KOPT-K1 (cell line): Measurements from ENCODE around the gene EDN2.

Experiments used
- H3K27ac ChIP-seq: fragments of 200-600 bp; sonication (generic); 2 replicates; pipeline ENCODE4 v1.5.1; 2016; ENCODE audit warnings: antibody characterized with exemption, mild to moderate bottlenecking, low read depth, low read length; ENCODE audit not compliant: poor library complexity, severe bottlenecking
- H3K36me3 ChIP-seq: fragments of 200-600 bp; sonication (generic); 2 replicates; pipeline ENCODE4 v1.5.1; 2017; ENCODE audit warnings: antibody characterized with exemption, mild to moderate bottlenecking, low read length, moderate library complexity; ENCODE audit not compliant: insufficient read depth
- H3K9me3 ChIP-seq: fragments of 200-600 bp; sonication (generic); 2 replicates; pipeline ENCODE4 v1.5.1; 2017; ENCODE audit warnings: antibody characterized with exemption, low read length, mild to moderate bottlenecking; ENCODE audit not compliant: insufficient read depth, poor library complexity, severe bottlenecking

EDN2 gene

GRCh38 chr1:41523949-41524675 lies 39.6 kb upstream of the EDN2 start:
- no peak overlapping the region for H3K27ac ChIP-seq
- peaks cover 44% of the 10 kb centered on the region for H3K36me3 ChIP-seq
- H3K9me3 ChIP-seq = no peaks in the 10 kb centered on the region

GRCh38 chr1:41523071-41523470 lies 38.6 kb upstream of the EDN2 start:
- Histone ChIP-seq H3K27ac (no peak overlapping the region), H3K36me3 (peaks cover 54% of the 10 kb centered on the region), H3K9me3 (no peaks in the 10 kb centered on the region)

- H3K27ac ChIP-seq = no peak overlapping the region
- no peaks in the 10 kb centered on the region for H3K9me3 ChIP-seq
- peaks cover 67% of the 10 kb centered on the region for H3K36me3 ChIP-seq
These were observed 37.3 kb upstream of the EDN2 start for GRCh38 chr1:41521766-41522165.

DNA sequence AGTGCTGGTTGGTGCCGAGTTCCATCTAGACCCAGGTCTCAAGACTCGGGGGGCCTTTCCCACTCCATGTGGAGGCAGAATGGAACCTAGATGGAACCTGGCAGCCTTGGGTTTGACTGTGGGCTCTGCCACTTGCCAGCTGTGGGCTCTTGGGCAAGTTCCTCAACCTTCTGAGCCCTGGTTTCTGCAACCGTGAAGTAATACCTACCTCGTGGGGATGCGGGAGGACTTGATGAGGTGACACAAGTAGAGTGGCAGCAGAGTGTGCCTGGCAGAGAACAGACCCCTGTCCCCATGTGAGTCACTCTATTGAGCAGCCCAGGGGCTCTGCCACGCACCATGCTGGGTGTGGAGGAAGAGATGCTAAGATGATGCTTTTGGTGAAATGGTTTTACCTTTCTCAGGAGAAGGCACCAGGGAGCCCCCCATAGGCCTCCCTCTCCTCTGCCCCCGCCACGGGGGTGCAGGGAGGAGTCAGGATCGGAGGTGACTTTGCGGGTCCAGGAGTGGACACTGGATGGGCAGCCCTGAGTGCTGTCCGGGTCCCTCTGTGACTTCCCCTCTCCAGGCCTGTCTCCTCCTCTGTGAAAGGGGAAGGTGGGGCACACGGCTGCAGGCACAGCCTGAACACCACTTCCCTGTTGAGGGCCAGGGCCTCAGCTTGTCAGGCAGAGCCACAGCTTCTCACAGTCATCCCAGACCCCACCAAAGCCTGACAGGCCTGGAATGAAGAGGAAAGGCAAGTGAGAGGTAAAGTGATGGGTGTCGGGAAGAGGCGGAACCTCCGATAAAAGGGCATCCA lies 36.7 kb upstream of the EDN2 start:
- no peaks in the 10 kb centered on the region for H3K9me3 ChIP-seq
- H3K27ac ChIP-seq = no peak overlapping the region
- H3K36me3 ChIP-seq = peaks cover 69% of the 10 kb centered on the region

GRCh38 chr1:41519667-41520066 lies 35.2 kb upstream of the EDN2 start:
- Histone ChIP-seq H3K27ac (no peak overlapping the region), H3K9me3 (no peaks in the 10 kb centered on the region), H3K36me3 (peaks cover 81% of the 10 kb centered on the region)

- no peak overlapping the region for H3K27ac ChIP-seq
- H3K36me3 ChIP-seq = peaks cover 79% of the 10 kb centered on the region
- H3K9me3 ChIP-seq = no peaks in the 10 kb centered on the region
These were observed 34.0 kb upstream of the EDN2 start for GRCh38 chr1:41518471-41518870.

DNA sequence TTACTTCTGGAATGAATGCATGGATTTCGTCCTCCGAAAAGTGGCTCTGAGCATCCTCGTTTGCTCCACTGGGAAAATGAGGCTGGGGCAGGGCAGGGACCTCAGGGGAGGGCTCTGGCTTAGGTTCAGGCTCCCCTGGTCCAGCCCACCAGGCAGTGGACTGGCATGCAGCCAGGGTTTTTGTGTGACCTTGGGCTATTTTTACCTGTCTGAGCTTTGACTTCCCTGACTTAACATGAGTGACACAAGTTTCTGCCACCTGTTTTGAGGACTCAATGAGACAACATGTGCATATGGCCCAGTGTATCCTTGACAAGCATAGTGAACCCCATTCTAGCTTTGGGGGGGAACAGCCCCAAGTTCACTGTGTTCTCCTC lies 32.6 kb upstream of the EDN2 start:
- no peaks in the 10 kb centered on the region for H3K9me3 ChIP-seq
- peaks cover 80% of the 10 kb centered on the region for H3K36me3 ChIP-seq
- no peak overlapping the region for H3K27ac ChIP-seq

- Histone ChIP-seq H3K27ac (no peak overlapping the region), H3K36me3 (peaks cover 80% of the 10 kb centered on the region), H3K9me3 (no peaks in the 10 kb centered on the region)
These were observed 31.9 kb upstream of the EDN2 start for GRCh38 chr1:41516168-41517061.

DNA sequence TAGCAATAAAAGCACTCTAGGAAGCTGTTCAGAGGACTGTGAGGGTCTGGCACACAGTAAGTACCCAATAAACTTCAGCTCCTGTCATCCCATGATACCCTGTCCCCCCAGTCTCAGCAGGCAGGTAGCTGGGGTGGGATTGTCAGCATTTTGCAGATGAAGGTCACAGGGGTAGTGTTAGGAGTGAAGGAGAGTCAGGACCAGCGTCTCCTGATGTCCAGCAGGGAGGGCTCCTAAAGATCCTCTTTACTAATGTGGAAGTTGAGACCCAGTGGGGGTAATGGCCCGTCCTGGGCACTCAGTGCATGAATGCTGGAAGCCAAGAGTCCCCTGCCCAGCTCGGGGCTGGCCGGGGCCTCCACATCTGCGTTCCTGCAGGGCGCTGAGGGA lies 31.3 kb upstream of the EDN2 start:
- Histone ChIP-seq H3K36me3 (peaks cover 81% of the 10 kb centered on the region), H3K9me3 (no peaks in the 10 kb centered on the region), H3K27ac (no peak overlapping the region)

DNA sequence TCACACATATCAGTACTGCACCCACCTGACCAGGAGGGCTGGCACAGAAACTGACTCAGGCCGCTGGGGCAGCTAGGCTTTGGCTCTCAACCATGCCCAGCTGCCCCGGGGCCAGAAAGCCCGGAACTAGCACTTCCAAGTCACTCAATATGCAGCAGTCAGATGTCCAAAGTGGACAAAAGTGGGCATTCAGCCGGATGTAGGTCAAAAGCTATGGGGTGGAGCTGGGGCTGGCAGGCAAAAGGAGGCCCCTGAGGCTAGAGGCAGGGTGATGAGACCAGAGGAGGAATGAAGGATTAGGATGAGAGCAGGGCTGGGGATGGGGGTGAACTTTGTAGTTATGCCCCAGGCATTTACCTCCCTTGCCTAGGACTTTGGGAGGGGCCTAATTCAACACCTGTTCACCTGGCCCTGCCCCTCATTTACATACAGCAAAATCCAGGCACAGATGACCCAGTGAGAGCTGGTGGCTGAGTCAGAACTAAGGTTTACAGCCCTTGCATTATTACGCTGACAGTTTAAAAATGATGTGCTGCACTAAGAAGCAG lies 30.7 kb upstream of the EDN2 start:
- Histone ChIP-seq H3K36me3 (peaks cover 81% of the 10 kb centered on the region), H3K9me3 (no peaks in the 10 kb centered on the region), H3K27ac (no peak overlapping the region)

DNA sequence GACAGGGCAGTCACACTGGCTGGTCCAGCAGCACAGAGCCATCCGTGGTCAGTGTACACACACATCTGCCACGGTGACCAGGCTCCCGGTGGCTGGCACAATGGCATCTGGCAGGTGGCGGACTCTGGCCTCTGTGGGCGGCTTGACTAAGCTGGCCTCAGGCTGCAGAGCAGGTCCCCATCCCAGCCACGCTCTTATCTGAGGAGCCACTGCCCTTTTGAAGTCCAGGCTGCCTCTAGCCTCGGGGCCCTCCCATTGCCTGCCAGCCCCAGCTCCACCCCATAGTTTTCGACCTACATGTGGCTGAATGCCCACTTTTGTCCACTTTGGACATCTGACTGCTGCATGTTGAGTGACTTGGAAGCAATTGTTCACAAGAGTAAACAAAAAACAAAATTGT lies 29.9 kb upstream of the EDN2 start:
- Histone ChIP-seq H3K9me3 (no peaks in the 10 kb centered on the region), H3K36me3 (peaks cover 86% of the 10 kb centered on the region), H3K27ac (no peak overlapping the region)

- Histone ChIP-seq H3K27ac (no peak overlapping the region), H3K9me3 (no peaks in the 10 kb centered on the region), H3K36me3 (peaks cover 78% of the 10 kb centered on the region)
These were observed 28.9 kb upstream of the EDN2 start for GRCh38 chr1:41513383-41513735.

GRCh38 chr1:41512701-41513382 lies 28.4 kb upstream of the EDN2 start:
- Histone ChIP-seq H3K36me3 (peaks cover 73% of the 10 kb centered on the region), H3K27ac (no peak overlapping the region), H3K9me3 (no peaks in the 10 kb centered on the region)

DNA sequence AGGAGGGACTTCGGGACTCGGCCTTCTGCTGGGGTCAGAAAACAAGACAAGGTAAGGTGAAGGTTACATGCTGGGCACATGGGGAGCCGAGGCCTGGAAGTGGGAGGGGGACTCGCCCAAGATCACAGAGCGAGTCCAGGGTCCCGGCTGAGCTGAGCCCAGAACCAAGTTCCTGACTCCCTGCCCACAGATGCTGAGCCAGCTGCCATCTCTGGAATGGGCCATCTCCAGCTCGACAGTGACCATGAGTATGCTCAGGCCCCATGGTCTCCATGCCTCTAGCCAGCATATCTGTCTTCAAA lies 26.7 kb upstream of the EDN2 start:
- Histone ChIP-seq H3K27ac (no peak overlapping the region), H3K36me3 (peaks cover 60% of the 10 kb centered on the region), H3K9me3 (no peaks in the 10 kb centered on the region)
